ENCODE data around the gene SYNJ1. TPM values are rescaled to one million over a fixed set of nuclear protein-coding genes. Genes with fewer than 3 reads are reported as not detected.

SYNJ1 gene
- total RNA-seq, 1 donor from 2014 or later, result 22.1 TPM

- Histone ChIP-seq H3K4me3 (no peak overlapping the region), H3K36me3 (peaks cover 7% of the 10 kb centered on the region), H3K4me1 (peaks cover 4% of the 10 kb centered on the region), H3K9me3 (no peaks in the 10 kb centered on the region), H3K27ac (no peak overlapping the region), H3K27me3 (no peaks in the 10 kb centered on the region)
- intact Hi-C loops (cut with DNase I), result no loop called here
- ATAC-seq (no peak), DNase-seq (no peak)
- no peak for TF ChIP-seq CTCF (IDR thresholded peaks at IDR 0.05)
Measured at GRCh38 chr21:32719085-32719484, 8.7 kb downstream of the SYNJ1 start.

- peaks cover 4% of the 10 kb centered on the region for H3K4me1 ChIP-seq
- peaks cover 7% of the 10 kb centered on the region for H3K36me3 ChIP-seq
- H3K27me3 ChIP-seq, result no peaks in the 10 kb centered on the region
- no peak overlapping the region for H3K27ac ChIP-seq
- peak; percentile 83 for ATAC-seq
- DNase-seq, result no peak
- H3K4me3 ChIP-seq, result no peak overlapping the region
- TF ChIP-seq CTCF (IDR thresholded peaks at IDR 0.05), result no peak
- no peaks in the 10 kb centered on the region for H3K9me3 ChIP-seq
- intact Hi-C loops (cut with DNase I), result no loop called here
Measured at GRCh38 chr21:32717851-32718316, 9.9 kb downstream of the SYNJ1 start.

GRCh38 chr21:32716486-32716885 lies 11.3 kb downstream of the SYNJ1 start:
- Histone ChIP-seq H3K27me3 (no peaks in the 10 kb centered on the region), H3K9me3 (no peaks in the 10 kb centered on the region), H3K4me3 (no peak overlapping the region), H3K27ac (no peak overlapping the region), H3K36me3 (peaks cover 7% of the 10 kb centered on the region), H3K4me1 (peaks cover 4% of the 10 kb centered on the region)
- no peak for DNase-seq
- intact Hi-C loops (cut with DNase I), result no loop called here
- TF ChIP-seq CTCF (IDR thresholded peaks at IDR 0.05), result no peak
- ATAC-seq, result no peak

GRCh38 chr21:32713726-32714125 lies 14.1 kb downstream of the SYNJ1 start:
- no peaks in the 10 kb centered on the region for H3K9me3 ChIP-seq
- H3K4me3 ChIP-seq, result no peak overlapping the region
- peaks cover 4% of the 10 kb centered on the region for H3K4me1 ChIP-seq
- no peak overlapping the region for H3K27ac ChIP-seq
- H3K27me3 ChIP-seq, result no peaks in the 10 kb centered on the region
- DNase-seq (no peak), ATAC-seq (no peak)
- intact Hi-C loops (cut with DNase I), result no loop called here
- no peaks in the 10 kb centered on the region for H3K36me3 ChIP-seq
- no peak for TF ChIP-seq CTCF (IDR thresholded peaks at IDR 0.05)

- Histone ChIP-seq H3K27ac (no peak overlapping the region), H3K4me1 (no peaks in the 10 kb centered on the region), H3K27me3 (no peaks in the 10 kb centered on the region), H3K9me3 (no peaks in the 10 kb centered on the region), H3K36me3 (no peaks in the 10 kb centered on the region), H3K4me3 (no peak overlapping the region)
- TF ChIP-seq CTCF (IDR thresholded peaks at IDR 0.05), result no peak
- ATAC-seq (no peak), DNase-seq (no peak)
- intact Hi-C loops (cut with DNase I), result no loop called here
Measured at GRCh38 chr21:32712641-32713040, 15.2 kb downstream of the SYNJ1 start.

GRCh38 chr21:32712043-32712442 lies 15.8 kb downstream of the SYNJ1 start:
- no peak for TF ChIP-seq CTCF (IDR thresholded peaks at IDR 0.05)
- DNase-seq (no peak), ATAC-seq (no peak)
- Histone ChIP-seq H3K9me3 (no peaks in the 10 kb centered on the region), H3K4me1 (no peaks in the 10 kb centered on the region), H3K36me3 (no peaks in the 10 kb centered on the region), H3K27me3 (no peaks in the 10 kb centered on the region), H3K27ac (no peak overlapping the region), H3K4me3 (no peak overlapping the region)
- intact Hi-C loops (cut with DNase I), result no loop called here
